ENCODE results near the gene SLC25A5.
"Not testable (repeated sequence)": the region's sequence is repeated elsewhere in the genome, so short reads cannot be mapped to it uniquely, and the experiment has no call there.

SLC25A5 gene

DNA sequence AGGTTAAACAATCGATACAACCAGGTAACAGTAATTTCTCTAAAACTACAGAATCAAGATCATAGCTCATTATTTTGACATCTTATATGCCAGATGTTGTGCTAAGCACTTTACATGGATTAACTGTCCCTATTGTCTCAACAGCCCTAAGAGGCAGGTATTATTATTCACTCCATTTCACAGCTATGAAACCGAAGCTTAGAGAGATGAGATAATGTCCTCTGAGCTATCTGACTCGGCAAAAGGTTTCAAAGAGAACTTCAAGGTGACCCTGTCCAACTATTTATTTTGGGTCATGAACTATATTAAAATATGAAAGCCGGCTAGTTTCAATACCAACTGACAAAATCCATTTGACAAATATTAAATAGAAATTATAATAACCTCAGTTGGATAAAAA lies 10.3 kb downstream of the SLC25A5 start:
- no peak for DNase-seq

DNA sequence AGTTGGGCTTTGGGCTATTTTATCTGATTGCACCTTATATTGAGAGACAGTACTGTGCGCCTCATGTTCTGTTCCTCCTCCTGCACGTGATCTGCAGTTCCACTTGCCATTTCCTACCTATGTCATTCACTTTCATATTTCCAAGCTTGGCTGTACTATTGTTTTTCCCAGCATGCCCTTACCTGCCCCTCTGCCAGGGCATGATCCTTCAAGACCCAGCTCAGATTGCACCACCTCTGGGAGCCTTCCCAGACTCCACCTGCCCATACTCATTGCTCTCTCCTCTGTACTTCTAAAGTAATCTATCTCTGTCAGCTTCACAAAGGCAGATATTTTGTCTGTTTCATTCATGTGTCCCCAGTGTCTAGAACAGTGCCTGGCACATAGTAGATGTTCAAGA lies 11.6 kb downstream of the SLC25A5 start:
- no peak for DNase-seq

DNA sequence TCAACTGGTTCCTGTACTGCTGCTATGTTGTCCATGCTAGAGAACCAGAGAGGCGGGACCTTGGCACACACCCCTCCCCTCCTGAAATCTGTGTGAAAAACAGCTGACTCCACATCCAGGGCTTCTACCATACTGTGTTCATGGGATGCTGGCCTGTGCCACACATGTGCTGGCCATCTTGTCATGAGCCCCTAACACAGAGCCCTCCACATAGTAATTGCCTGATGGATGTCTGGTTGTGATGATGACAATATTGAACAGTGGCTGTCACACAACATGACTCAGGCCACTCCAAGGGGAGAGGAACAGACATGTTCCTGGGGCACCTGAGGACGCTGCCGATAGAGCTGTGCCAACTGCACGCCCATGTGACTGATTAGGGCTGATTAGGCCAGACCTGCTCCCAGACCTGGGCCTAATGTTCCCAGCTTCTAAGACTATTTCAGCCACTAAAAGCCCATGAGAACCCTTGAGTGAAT lies 13.1 kb downstream of the SLC25A5 start:
- no peak for DNase-seq

DNA sequence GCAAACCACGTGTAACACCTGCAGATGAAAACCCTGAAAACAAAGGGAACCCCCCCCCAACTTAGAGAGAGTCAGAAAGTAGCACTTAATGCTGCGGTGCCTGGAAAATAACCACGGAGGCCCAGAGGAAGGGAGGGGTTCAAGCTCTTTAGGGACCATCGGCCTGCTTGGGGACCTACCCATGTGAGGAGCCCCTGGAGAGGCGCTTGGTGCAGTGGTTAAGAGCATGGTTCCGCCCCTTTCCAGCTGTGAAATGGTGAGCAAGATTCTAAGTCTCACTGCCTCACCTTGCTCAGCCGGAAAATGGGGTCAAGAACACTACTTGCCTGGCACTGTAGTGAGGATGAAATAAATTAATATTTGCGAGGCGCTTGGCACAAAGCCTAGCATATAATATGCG lies 13.8 kb downstream of the SLC25A5 start:
- DNase-seq, result no peak

DNA sequence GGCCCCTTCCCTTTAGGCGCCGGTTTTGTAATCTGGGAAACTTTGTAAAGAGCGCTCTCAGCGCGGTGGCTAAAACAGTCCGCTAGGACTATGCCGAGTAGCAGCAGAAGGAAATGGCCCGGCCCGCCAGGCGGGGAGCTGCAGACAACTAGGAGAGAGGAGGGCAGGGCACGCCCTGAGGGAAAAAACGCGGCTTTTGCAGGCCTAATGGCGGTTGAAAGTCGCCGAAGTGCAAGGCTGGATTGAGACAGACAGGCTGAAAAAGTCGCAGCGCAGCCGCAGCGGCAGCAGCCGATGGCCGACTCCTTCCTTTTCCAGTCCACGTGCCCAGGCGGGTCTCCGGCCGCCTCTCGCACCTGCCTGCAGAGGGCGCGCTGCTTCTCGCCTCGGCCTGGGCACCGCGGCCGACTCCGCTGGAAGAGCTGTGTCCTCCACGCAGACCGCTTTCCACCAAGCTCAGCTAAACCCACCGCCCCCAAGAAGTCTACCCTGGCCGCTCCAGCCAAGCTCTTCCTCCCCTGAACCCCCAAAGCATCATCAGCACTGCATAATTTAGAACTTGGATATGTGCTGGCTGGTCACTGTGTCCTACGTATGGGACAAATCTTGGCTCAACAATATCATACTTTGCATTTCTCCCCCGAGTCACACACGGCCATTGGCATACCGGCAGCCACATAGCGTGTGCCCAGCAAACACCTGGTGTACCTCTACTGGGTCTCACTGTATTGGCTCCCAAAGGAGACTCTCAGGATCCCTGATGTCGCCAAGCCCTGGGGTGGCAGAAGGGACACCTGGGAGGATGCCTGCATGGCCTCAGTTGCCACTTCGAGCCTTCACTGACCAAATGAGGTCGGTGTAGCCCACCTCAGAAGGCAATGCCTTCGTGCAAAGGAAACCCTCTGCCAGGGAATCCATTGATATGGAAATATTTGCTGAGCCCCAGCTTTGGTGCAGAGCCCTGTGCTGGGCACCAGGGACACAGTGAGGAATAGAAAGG lies 14.5 kb downstream of the SLC25A5 start:
- DNase-seq, result peak; percentile 68

DNA sequence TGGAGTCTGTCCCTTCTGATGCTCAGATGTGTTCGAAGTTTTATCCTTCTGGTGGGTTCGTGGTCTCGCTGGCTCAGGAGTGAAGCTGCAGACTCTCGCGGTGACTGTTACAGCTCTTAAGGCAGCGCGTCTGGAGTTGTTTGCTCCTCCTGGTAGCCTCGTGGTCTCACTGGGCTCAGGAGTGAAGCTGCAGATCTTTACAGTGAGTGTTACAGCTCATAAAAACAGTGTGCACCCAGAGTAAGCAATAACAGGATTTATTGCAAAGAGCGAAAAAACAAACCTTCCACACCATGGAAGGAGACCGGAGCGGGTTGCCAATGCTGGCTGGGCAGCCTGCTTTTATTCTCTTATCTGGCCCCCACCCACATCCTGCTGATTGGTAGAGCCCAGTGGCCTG lies 18.5 kb downstream of the SLC25A5 start:
- no peak for DNase-seq

DNA sequence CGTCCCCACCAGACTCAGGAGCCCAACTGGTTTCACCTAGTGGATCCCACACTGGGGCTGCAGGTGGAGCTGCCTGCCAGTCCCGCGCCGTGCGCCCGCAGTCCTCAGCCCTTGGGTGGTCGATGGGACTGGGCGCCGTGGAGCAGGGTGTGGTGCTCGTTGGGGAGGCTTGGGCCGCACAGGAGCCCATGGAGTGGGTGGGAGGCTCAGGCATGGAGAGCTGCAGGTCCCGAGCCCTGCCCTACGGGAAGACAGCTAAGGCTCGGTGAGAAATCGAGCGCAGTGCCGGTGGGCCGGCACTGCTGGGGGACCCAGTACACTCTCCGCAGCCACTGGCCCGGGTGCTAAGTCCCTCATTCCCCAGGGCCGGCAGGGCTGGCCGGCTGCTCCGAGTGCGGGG lies 19.5 kb downstream of the SLC25A5 start:
- not testable (repeated sequence) for DNase-seq

DNA sequence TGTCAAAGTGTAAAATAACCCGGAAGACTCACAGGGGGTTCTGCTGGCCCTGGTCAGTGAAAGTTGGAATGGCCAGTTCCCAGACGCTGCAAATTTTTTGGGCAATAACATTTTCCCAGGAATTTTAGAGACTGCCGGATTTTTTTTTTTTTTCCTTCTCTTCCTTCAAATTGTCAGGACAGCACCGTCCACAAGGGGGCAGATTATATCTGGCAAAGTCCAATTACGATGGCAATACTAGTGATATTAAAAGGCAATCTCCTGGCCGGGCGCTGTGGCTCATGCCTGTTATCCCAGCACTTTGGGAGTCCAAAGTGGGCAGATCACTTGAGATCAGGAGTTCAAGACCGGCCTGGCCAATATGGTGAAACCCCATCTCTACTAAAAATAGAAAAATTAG lies 20.5 kb downstream of the SLC25A5 start:
- peak; percentile 44 for DNase-seq

DNA sequence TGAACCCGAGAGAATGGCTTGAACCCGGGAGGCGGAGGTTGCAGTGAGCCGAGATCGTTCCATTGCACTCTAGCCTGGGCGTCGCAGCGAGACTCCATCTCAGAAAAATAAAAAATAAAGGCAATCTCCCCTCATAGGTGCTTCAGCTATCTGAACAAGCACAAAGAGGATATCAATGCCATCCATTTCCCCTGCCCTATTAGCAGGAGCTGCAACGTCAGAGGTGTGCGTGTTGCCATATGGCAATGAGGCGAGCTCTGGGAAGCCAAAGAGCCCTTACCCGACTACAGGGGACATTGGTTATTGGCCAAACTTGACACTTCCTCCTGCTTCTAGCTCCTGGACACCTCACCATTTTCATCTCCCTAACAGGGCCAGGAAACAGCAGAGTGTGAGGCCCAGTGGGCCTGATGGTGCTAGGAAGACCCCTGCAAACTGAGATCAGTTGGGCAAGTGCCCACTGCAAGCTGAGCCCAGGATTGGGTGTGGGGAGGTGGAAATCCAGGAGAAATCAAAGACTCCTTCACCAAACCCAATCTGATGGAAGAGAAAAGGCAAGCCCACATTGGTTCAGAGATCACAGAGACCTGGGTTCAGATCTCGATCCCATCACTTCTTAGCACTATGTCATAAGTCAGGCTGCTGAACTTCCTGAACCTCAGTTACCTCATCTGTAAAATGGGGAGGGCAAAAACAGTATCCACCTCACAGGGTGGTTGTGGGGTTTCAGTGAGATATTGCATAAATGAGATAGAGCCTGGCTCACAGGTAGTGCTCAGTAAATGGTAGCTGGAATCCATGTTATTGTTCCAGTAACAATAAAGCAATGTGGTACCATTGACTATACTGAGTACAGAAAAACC lies 21.2 kb downstream of the SLC25A5 start:
- DNase-seq, result no peak

DNA sequence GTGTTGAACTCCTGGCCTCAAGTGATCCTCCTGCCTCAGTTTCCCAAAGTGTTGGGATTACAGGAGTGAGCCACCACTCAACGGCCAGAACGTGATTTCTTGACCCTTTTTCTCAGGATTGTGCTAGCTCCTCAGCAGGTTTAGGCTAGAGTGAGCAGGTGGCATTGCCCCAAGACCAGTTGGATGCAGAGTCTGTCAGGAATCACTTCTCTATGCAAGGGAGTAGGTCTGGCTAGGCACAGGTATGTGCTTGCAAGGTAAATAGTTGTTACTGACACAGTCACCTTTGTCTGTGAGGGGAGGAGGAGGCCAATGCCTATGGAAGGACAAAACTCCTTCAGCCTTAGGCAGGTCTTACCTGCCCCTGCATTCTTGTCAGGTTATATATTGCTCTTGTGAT lies 24.2 kb downstream of the SLC25A5 start:
- DNase-seq, result no peak

DNA sequence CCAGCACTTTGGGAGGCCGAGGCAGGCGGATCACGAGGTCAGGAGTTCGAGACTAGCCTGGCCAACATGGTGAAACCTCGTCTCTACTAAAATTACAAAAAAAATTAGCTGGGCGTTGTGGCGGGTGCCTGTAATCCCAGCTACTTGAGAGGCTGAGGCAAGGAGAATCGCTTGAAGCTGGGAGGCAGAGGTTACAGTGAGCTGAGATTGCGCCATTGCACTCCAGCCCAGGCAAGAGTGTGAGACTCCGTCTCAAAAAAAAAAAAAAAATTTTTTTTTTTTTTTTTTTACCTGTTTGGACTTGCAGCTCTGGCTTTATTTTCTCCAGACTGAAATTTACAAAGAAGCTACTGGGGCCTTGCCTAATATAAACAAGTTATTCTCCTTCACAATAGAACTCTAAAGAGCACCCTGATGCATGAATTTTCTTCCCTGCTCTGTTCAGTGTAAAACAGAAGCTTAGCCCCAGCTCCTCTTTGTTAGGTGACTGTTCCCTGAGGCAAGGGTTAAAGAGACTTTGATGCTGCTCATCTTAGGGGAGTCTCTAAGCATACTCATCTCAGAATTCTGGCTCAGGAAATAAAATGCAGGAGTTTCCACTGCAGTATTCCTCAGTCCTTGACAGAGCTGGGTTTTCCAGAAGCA lies 25.7 kb downstream of the SLC25A5 start:
- not testable (repeated sequence) for DNase-seq

DNA sequence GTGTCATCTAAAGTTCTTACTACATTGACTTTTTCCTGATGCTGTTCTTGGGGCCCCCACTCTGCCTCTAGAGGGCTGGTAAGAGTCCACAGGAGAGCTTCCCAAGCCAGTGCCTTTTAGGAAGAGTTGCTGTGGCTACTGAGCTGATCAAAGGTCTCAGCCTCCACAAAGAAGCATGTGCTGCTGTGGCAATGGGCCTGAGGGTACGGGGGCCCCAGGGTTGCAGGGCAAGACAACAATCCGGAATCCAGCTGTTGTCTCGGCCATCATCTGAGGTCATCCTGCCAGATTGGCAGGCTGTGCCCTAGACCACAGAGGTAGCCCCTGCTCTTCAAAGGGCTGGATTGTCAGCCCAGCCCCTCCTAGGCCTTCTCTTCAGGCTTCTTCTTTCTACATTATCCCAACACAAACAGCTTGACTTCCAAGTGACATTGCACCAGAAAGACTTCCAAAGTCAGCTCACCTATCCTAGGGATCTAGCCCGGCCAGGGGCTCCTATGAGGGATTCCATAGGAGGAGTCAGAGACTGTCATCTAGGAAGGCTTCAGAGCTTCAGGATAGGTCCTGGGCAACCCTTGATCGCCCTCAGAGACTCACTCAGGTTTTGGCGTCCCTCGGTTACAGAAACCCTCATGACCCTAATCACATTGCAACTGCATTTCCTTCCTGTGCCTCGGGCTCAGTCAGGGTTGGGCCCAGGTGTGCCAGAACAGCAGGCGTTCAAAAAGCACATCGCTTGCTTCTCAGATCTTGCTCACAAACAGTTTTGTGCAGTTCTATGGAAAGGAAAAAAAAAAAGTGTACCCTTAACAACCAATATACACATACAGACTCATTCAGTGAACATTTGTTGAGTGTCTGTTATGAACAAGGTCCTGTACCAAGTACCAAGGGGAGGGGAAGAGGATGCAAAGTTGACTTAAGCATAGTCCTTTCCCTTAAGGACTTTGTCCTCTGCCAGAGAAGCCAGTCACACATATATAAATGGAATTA lies 27.8 kb downstream of the SLC25A5 start:
- no peak for DNase-seq

DNA sequence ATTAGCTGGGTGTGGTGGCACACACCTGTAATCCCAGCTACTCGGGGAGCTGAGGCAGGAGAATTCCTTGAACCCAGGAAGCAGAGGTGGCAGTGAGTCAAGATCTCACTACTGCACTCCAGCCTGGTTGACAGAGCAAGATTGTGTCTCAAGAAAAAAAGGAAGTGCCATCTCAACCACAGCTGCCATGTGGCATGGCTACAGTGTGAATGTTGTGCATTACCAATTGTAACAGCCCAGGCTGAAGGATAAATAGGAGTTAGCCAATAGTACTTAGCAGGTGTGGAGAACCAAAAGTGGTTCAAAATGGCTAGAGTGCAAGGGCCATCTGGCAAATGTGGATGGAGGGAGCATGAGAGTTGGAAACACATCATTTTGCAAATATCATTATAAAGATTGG lies 28.9 kb downstream of the SLC25A5 start:
- no peak for DNase-seq

DNA sequence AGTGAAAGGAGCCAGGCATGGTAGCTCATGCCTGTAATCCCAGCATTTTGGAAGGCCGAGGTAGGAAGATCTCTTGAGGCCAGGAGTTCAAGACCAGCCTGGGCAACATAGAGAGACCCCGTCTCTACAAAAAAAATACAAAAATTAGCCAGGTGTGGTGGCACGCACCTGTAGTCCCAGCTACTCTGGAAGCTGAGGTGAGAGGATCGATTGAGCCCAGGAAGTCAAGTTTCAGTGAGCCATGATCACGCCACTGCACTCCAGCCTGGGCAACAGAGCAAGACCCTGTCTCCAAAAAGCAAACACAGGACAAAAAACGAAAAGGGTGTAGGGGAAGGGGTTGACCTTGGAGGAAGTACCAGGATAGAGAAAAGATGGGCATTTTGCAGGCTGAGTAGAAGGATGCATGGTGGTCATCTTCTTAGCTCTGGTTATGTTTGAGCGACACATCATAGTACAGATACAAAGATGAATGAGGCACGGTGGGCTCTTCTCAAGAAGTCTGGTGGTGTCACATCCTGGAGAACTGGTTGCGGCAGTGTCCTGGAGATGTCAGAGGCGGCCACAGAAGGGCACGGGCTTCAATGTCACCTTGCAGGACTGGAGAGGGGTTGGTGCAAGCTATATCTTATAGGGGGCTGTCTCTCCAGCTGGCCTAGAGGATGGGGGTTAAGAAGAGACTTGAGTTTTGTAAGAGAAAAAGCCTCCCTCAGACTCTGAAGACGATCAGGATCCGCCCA lies 32.0 kb downstream of the SLC25A5 start:
- no peak for DNase-seq

DNA sequence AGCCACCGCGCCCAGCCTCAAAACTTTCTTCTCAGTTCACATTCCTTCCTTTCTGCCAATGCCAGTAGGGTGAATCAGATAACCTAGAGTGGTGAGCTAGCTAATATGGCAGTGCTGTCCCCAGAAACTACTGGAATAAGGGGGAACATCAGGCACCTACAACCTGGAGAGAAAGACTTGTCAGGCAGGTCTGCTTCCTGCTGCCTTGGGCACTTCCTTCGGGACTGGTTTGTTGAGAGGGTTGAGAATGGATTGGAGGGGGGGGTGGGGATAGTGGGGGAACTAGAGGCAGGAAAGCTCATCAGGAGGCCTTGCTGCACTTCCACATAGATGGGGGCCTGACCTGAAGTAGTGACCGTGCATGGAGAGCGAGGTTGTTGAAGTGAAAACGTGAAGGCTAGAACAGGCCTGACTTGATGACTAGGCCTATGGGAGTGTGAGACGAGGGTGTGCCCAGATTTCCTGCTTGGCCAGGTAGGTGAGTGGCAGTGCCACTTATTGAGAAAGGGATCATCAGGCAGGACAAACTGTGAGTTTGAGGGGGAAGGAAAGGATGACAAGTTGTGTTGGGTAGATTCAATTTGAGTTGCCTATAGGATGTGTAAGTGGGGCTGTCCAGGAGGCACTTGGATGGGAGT lies 33.4 kb downstream of the SLC25A5 start:
- no peak for DNase-seq

DNA sequence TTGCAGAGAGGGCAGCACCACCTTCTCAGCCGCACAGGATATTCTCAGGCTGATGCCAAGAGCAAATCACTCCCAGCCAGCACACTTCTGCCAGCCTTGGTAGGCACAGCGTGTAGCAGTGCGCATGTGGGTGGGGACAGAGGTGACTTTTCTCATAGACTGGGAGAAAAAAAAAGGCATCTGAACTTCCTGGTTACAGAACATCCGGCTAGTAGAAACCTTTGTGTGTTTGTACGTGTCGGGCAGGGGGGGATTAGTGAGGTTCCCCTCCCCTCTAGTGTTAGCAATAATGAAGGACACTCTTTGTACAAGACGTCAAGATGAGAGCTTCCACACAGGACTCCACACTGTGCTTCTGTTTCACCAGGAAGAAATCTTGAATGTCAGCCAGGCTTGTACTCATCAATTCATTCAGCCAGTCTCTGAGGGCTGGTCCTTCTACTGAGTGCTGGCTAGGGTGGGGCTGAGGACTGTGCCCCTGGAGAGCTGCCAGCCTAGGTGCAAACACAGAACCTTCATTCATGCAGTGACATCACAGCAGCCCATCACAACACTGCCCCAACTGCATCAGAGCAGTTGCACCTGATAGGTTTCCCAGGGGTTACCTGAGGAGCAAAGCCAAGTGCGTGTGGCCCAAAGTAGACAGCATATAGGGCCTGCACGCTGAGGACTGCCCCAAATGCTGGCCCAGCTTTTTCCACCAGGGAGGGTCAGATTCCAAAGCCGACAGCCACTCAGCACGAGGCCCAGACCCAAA lies 34.7 kb downstream of the SLC25A5 start:
- peak; percentile 40 for DNase-seq

DNA sequence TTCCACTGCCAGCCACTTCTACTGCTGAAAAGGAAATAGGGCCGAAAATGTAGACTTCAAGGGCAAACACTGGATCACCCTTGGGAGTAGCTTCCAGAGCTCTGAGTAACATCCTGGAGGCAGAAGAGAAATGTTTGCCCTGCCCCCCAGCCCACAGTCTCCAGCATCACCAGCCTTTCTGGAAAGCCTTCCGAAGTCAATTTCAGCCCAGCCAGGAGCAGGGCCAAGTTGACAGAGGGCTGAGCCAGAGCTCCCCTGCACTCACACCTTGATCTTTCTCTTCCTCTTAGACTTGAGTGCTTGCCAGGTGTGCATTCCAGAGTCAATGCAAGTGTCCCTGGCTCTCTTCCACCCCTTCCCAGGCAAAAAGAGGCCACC lies 35.2 kb downstream of the SLC25A5 start:
- DNase-seq, result peak; percentile 88

DNA sequence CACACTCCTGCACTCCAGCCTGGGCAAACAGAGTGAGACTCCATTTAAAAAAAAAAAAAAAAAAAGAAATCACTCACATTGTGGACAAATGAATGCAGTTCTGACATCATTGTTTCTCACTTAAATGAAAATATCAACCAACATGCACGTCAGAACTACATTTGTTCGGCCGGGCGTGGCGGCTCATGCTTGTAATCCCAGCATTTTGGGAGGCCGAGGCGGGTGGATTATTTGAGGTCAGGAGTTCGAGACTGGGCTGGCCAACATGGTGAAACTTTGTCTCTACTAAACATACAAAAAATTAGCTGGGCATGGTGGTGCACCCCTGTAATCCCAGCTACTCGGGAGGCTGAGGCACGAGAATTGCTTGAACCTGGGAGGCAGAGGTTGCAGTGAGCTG lies 36.9 kb downstream of the SLC25A5 start:
- DNase-seq, result not testable (repeated sequence)

DNA sequence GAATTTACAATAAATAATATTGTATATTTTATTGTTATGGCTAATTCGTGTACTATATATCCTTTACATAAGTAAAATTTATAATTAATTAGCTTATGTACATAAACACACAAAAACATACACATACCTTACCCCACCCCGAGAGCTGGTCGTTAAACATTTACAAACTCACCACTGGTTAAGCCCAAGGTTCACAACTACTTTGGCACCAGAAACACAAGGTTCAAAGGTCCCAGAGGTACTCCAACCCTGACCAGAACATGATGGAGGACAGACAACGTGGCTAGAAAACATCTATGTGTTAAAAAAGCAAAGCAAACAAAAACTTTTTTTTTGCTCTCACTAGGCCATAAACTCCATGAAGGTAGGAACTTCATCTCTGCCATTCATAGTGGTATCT lies 37.7 kb downstream of the SLC25A5 start:
- DNase-seq, result no peak

DNA sequence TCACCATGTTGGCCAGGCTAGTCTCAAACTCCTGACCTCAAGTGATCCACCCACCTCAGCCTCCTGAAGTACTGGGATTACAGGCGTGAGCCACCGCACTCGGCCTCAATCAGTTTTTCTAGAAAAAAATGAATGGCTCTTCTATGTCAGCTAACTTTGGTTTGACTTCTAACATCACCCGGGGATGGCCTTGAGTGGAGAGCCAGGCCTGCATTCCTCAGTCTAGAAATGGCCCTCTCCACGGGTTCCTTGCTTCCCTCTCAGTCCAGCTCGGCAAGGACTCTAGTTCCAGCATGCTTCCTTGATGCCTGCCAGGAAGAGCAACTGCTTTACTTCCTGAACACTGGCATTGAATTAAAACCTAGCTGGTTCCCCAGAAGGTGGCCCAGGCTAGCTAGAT lies 39.0 kb downstream of the SLC25A5 start:
- no peak for DNase-seq

Data from EL (cell line).